Renal cortical epithelial cell (primary cell): Measurements from ENCODE around the gene LYRM7. TPM values are rescaled to one million over a fixed set of nuclear protein-coding genes. Genes with fewer than 3 reads are reported as not detected.
A peak's percentile ranks its signal among the peaks of the same experiment; 100 is the strongest.
"Not testable (repeated sequence)": the region's sequence is repeated elsewhere in the genome, so short reads cannot be mapped to it uniquely, and the experiment has no call there.

Experiments used
- DNase-seq: peaks from one replicate; pipeline ENCODE4 v3.0.0-alpha.2; 2011; ENCODE audit warnings: low read depth
- total RNA-seq: library from RNA; depleted of rRNA; stranded (reverse); fragments of >200 nt; gene quantifications from 2 replicates; pipeline ENCODE4 v1.2.3, GENCODE V29; 2014

Gene LYRM7
- total RNA-seq, result 4.5 and 10.0 TPM in 2 replicates

- DNase-seq, result peak; percentile 99
Observed at GRCh38 chr5:131170540-131171275, at the start of gene LYRM7. TSS of gene LYRM7 (plus strand) at chr5:131170944. CDS start at chr5:131171021, 77 bp downstream.

- DNase-seq, result not testable (repeated sequence)
Observed at GRCh38 chr5:131127244-131127643, 43.5 kb upstream of the LYRM7 start.

GRCh38 chr5:131129306-131129705 lies 41.4 kb upstream of the LYRM7 start:
- no peak for DNase-seq

- not testable (repeated sequence) for DNase-seq
Observed at GRCh38 chr5:131133091-131133490, 37.7 kb upstream of the LYRM7 start.

GRCh38 chr5:131138406-131138805 lies 32.3 kb upstream of the LYRM7 start:
- DNase-seq, result not testable (repeated sequence)

- DNase-seq, result no peak
Observed at GRCh38 chr5:131139321-131139720, 31.4 kb upstream of the LYRM7 start.

- no peak for DNase-seq
Observed at GRCh38 chr5:131142970-131143617, 27.6 kb upstream of the LYRM7 start.

GRCh38 chr5:131147258-131147657 lies 23.5 kb upstream of the LYRM7 start:
- no peak for DNase-seq

GRCh38 chr5:131148835-131149234 lies 21.9 kb upstream of the LYRM7 start:
- DNase-seq, result no peak

- no peak for DNase-seq
Observed at GRCh38 chr5:131150408-131150807, 20.3 kb upstream of the LYRM7 start.

GRCh38 chr5:131151216-131151615 lies 19.5 kb upstream of the LYRM7 start:
- no peak for DNase-seq

GRCh38 chr5:131156385-131156784 lies 14.4 kb upstream of the LYRM7 start:
- no peak for DNase-seq

- no peak for DNase-seq
Observed at GRCh38 chr5:131156957-131157356, 13.8 kb upstream of the LYRM7 start.

- DNase-seq, result no peak
Observed at GRCh38 chr5:131160134-131160533, 10.6 kb upstream of the LYRM7 start.

- DNase-seq, result peak; percentile 56
Observed at GRCh38 chr5:131163276-131164119, 7.2 kb upstream of the LYRM7 start.

GRCh38 chr5:131164191-131165118 lies 6.3 kb upstream of the LYRM7 start:
- DNase-seq, result peak; percentile 35

GRCh38 chr5:131165119-131165727 lies 5.5 kb upstream of the LYRM7 start, which contains the start of gene HINT1:
TSS of gene HINT1 (minus strand) at chr5:131165256. CDS start at chr5:131165205, 51 bp downstream.
- peak; percentile 81 for DNase-seq

GRCh38 chr5:131167615-131168014 lies 3.1 kb upstream of the LYRM7 start:
- DNase-seq, result no peak

GRCh38 chr5:131169810-131170539 lies 769 bp upstream of the LYRM7 start:
- peak; percentile 12 for DNase-seq

GRCh38 chr5:131171276-131171810 lies 599 bp downstream of the LYRM7 start:
- DNase-seq, result peak; percentile 8
